MM.1S (cell line): ENCODE data around the gene ADGRD1.

Experiments
- DNase-seq: peaks from one replicate; pipeline ENCODE4 v3.0.0-alpha.2; 2015
- H2AFZ ChIP-seq: fragments of 300-600 bp; sonication (generic); 2 replicates; pipeline ENCODE4 v1.6.0; 2016; ENCODE audit warnings: antibody characterized with exemption, low read length
- H3F3A ChIP-seq: fragments of 300-600 bp; sonication (generic); 2 replicates; pipeline ENCODE4 v1.6.1; 2016; ENCODE audit warnings: mild to moderate bottlenecking, antibody characterized with exemption, low read length, moderate library complexity, mixed read lengths; ENCODE audit not compliant: insufficient read depth
- H3K27ac ChIP-seq: fragments of 300-600 bp; sonication (generic); 2 replicates; pipeline ENCODE4 v1.5.1; 2016; ENCODE audit warnings: mild to moderate bottlenecking, low read length
- H3K27me3 ChIP-seq: fragments of 300-600 bp; sonication (generic); replicated peaks from 2 replicates; pipeline ENCODE4 v1.6.0; 2016; ENCODE audit warnings: low read length; ENCODE audit not compliant: insufficient read depth
- H3K36me3 ChIP-seq: fragments of 300-600 bp; sonication (generic); replicated peaks from 2 replicates; pipeline ENCODE4 v1.6.1; 2016; ENCODE audit warnings: mild to moderate bottlenecking, low read length, mixed read lengths; ENCODE audit not compliant: insufficient read depth
- H3K4me1 ChIP-seq: fragments of 300-600 bp; sonication (generic); 2 replicates; pipeline ENCODE4 v1.6.1; 2016; ENCODE audit warnings: low read length, mixed read lengths
- H3K4me2 ChIP-seq: fragments of 300-600 bp; sonication (generic); 2 replicates; pipeline ENCODE4 v1.6.0; 2016; ENCODE audit warnings: low read depth, low read length
- H3K4me3 ChIP-seq: fragments of 300-600 bp; sonication (generic); 2 replicates; pipeline ENCODE4 v1.5.1; 2016; ENCODE audit warnings: low read length, mixed read lengths
- H3K79me2 ChIP-seq: fragments of 300-600 bp; sonication (generic); 2 replicates; pipeline ENCODE4 v1.6.1; 2016; ENCODE audit warnings: mixed run types, low read length, mixed read lengths
- H3K9ac ChIP-seq: fragments of 300-600 bp; sonication (generic); 2 replicates; pipeline ENCODE4 v1.6.1; 2016; ENCODE audit warnings: low read length, mixed read lengths
- H3K9me2 ChIP-seq: fragments of 300-600 bp; sonication (generic); replicated peaks from 2 replicates; pipeline ENCODE4 v1.6.1; 2016; ENCODE audit warnings: mild to moderate bottlenecking, low read length, mixed read lengths; ENCODE audit not compliant: insufficient read depth
- H3K9me3 ChIP-seq: fragments of 300-600 bp; sonication (generic); replicated peaks from 2 replicates; pipeline ENCODE4 v1.6.1; 2016; ENCODE audit warnings: mild to moderate bottlenecking, low read length, mixed read lengths; ENCODE audit not compliant: insufficient read depth
- H4K20me1 ChIP-seq: fragments of 300-600 bp; sonication (generic); 2 replicates; pipeline ENCODE4 v1.6.1; 2016; ENCODE audit warnings: mild to moderate bottlenecking, low read length, moderate library complexity, mixed read lengths; ENCODE audit not compliant: insufficient read depth
- EZH2 ChIP-seq: fragments of 300-600 bp; sonication (generic); optimal IDR thresholded peaks from 2 replicates; pipeline ENCODE3; 2017; ENCODE audit warnings: low read depth, mild to moderate bottlenecking, antibody characterized with exemption, low read length, mixed read lengths
- EZH2phosphoT487 ChIP-seq: fragments of 300-600 bp; sonication (generic); IDR thresholded peaks from 2 replicates; pipeline ENCODE4 v1.6.1; 2018; ENCODE audit warnings: antibody characterized with exemption, low read length
- TF ChIP-seq, protein P1 (sequence below): fragments of 300-600 bp; sonication (generic); IDR thresholded peaks from 2 replicates; pipeline ENCODE4 v1.5.1; 2016; ENCODE audit warnings: antibody characterized with exemption, low read length, mixed read lengths

ADGRD1 gene

DNA sequence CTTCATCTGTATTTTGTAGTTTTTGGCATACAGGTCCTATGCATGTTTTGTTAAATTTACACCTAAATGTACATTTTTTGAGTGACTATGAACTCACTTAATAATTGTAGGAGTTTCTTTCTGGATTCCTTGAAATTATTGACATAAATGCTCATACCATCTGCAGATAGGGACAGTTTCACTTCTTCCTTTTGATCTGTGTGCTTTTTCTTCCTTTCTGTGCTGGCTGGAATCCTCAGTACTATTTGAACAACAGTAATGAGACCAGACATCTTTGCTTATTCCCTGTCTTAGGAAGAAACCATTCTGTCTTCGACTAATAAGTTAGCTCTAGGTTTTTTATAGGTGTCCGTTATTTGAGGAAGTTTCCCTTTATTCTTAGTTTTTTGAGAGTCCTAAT, 110.3 kb downstream of the ADGRD1 start:
- Histone ChIP-seq H3K27me3 (peaks cover 11% of the 10 kb centered on the region; the same call in 1 of the 2 replicates), H3F3A (no peaks in the 10 kb centered on the region)

DNA sequence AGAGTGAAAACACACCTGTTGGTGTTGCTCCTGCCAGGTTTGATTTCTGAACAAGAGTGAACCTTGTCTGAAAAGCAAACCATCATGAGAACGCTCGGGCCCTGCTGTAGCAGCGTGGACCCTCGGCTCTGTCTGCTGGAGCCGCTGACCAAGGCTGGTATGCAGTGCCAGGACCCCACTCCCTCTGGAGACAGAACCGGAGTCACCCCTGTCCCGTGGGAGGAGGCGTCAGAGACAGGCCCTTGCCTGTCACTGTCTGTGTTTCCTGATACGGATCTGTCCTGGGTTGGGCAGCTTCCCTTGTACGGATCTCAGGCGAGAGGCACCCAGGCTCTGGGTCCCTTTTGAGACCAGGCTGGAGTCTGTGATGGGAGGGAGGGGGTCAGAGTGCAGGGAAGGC, 111.6 kb downstream of the ADGRD1 start:
- no peak for DNase-seq
- Histone ChIP-seq H3K9me2 (no peaks in the 10 kb centered on the region), H3K4me3 (no peak overlapping the region), H3K27me3 (peaks cover 11% of the 10 kb centered on the region; the same call in 1 of the 2 replicates), H3K4me1 (no peaks in the 10 kb centered on the region), H3K36me3 (no peaks in the 10 kb centered on the region), H3K27ac (no peak overlapping the region), H2AFZ (no peak overlapping the region), H3K79me2 (no peaks in the 10 kb centered on the region), H3K9me3 (no peaks in the 10 kb centered on the region), H3K9ac (no peak overlapping the region), H3F3A (no peaks in the 10 kb centered on the region), H3K4me2 (no peak overlapping the region), H4K20me1 (no peaks in the 10 kb centered on the region)
- TF ChIP-seq, protein P1, sequence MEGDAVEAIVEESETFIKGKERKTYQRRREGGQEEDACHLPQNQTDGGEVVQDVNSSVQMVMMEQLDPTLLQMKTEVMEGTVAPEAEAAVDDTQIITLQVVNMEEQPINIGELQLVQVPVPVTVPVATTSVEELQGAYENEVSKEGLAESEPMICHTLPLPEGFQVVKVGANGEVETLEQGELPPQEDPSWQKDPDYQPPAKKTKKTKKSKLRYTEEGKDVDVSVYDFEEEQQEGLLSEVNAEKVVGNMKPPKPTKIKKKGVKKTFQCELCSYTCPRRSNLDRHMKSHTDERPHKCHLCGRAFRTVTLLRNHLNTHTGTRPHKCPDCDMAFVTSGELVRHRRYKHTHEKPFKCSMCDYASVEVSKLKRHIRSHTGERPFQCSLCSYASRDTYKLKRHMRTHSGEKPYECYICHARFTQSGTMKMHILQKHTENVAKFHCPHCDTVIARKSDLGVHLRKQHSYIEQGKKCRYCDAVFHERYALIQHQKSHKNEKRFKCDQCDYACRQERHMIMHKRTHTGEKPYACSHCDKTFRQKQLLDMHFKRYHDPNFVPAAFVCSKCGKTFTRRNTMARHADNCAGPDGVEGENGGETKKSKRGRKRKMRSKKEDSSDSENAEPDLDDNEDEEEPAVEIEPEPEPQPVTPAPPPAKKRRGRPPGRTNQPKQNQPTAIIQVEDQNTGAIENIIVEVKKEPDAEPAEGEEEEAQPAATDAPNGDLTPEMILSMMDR = no peak
- TF ChIP-seq EZH2 = no peak
- no peak for TF ChIP-seq EZH2phosphoT487

More for the DNA sequence above, 110.3 kb downstream of the ADGRD1 start:
- no peaks in the 10 kb centered on the region for H3K79me2 ChIP-seq
- no peak overlapping the region for H3K4me3 ChIP-seq
- TF ChIP-seq, protein P1 = no peak
- TF ChIP-seq EZH2 (no peak), EZH2phosphoT487 (no peak)
- no peaks in the 10 kb centered on the region for H3K36me3 ChIP-seq
- DNase-seq = no peak
- no peak overlapping the region for H3K27ac ChIP-seq
- H3K9ac ChIP-seq = no peak overlapping the region
- no peak overlapping the region for H2AFZ ChIP-seq
- no peak overlapping the region for H3K4me2 ChIP-seq
- no peaks in the 10 kb centered on the region for H4K20me1 ChIP-seq
- no peaks in the 10 kb centered on the region for H3K9me2 ChIP-seq
- H3K4me1 ChIP-seq = no peaks in the 10 kb centered on the region
- H3K9me3 ChIP-seq = no peaks in the 10 kb centered on the region

DNA sequence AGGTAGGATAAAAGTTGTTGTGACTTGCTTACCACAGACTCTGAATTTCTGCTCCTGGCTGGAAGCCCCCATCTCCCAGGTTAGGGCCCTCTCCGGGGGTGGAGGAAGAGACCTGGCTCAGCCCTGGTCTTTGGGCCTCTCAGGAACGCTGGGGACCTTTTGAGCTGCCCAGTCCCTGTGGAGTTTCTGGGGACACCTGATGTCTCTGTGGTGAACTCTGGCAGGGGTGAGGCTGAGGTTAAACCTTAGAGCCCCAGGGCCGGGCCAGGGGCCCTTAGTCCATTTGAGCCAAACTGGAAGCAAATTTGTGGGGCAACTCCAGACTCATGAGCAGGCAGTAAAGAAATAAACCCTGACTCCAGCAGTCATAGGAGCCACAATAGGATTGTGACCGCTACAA, 112.1 kb downstream of the ADGRD1 start:
- H3K27ac ChIP-seq = no peak overlapping the region
- H4K20me1 ChIP-seq = no peaks in the 10 kb centered on the region
- no peaks in the 10 kb centered on the region for H3K36me3 ChIP-seq
- no peak overlapping the region for H3K9ac ChIP-seq
- TF ChIP-seq EZH2 (no peak), EZH2phosphoT487 (no peak)
- TF ChIP-seq, protein P1 = no peak
- H3K4me3 ChIP-seq = no peak overlapping the region
- H3K79me2 ChIP-seq = no peaks in the 10 kb centered on the region
- H3K27me3 ChIP-seq = peaks cover 11% of the 10 kb centered on the region; the same call in 1 of the 2 replicates
- no peaks in the 10 kb centered on the region for H3F3A ChIP-seq
- H3K4me2 ChIP-seq = no peak overlapping the region
- no peaks in the 10 kb centered on the region for H3K9me3 ChIP-seq
- DNase-seq = no peak
- no peaks in the 10 kb centered on the region for H3K4me1 ChIP-seq
- H3K9me2 ChIP-seq = no peaks in the 10 kb centered on the region
- H2AFZ ChIP-seq = no peak overlapping the region
